Suprapubic skin (tissue), 4 donors: ENCODE results near the gene ZNF584.

Experiments used
- EP300 ChIP-seq: sonication (generic); formaldehyde crosslinking; IDR thresholded peaks from one replicate; pipeline ENCODE4 v1.6.1; 2017; ENCODE audit warnings: antibody characterized with exemption
- POLR2A ChIP-seq, 2 donors: fragments of 450-650 bp; IDR thresholded peaks; one replicate each; pipeline ENCODE4 v1.6.1; 2017; ENCODE audit warnings: antibody characterized with exemption in 2 of 2, mild to moderate bottlenecking in 2 of 2, moderate library complexity in 2 of 2
- POLR2AphosphoS5 ChIP-seq, 3 donors: sonication (generic); formaldehyde crosslinking; IDR thresholded peaks; one replicate each; pipeline ENCODE4 v1.6.1; 2017; ENCODE audit warnings: antibody characterized with exemption in 3 of 3
- TF ChIP-seq, protein P1 (sequence below), 2 donors: fragments of 200-600 bp in 1 of 2; fragments of 450-650 bp in 1 of 2; sonication (generic) in 1 of 2; IDR thresholded peaks; one replicate each; pipeline ENCODE4 v1.5.1; 2016 to 2019; ENCODE audit warnings: antibody characterized with exemption in 2 of 2, mild to moderate bottlenecking in 1 of 2, moderate library complexity in 1 of 2

- TF ChIP-seq, protein P1, sequence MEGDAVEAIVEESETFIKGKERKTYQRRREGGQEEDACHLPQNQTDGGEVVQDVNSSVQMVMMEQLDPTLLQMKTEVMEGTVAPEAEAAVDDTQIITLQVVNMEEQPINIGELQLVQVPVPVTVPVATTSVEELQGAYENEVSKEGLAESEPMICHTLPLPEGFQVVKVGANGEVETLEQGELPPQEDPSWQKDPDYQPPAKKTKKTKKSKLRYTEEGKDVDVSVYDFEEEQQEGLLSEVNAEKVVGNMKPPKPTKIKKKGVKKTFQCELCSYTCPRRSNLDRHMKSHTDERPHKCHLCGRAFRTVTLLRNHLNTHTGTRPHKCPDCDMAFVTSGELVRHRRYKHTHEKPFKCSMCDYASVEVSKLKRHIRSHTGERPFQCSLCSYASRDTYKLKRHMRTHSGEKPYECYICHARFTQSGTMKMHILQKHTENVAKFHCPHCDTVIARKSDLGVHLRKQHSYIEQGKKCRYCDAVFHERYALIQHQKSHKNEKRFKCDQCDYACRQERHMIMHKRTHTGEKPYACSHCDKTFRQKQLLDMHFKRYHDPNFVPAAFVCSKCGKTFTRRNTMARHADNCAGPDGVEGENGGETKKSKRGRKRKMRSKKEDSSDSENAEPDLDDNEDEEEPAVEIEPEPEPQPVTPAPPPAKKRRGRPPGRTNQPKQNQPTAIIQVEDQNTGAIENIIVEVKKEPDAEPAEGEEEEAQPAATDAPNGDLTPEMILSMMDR (IDR thresholded peaks at IDR 0.05): no peak
- TF ChIP-seq POLR2A (IDR thresholded peaks at IDR 0.05): no peak
- no peak for TF ChIP-seq POLR2AphosphoS5 (IDR thresholded peaks at IDR 0.05)
- no peak for TF ChIP-seq EP300
Observed at GRCh38 chr19:58398545-58398944, 9.9 kb upstream of the ZNF584 start.
